GM13976 (cell line): Measurements from ENCODE around the gene SLC6A6.
"Not testable (repeated sequence)": the region's sequence is repeated elsewhere in the genome, so short reads cannot be mapped to it uniquely, and the experiment has no call there.

Experiments
- DNase-seq: peaks from one replicate; pipeline ENCODE4 v3.0.0; 2012; ENCODE audit warnings: low spot score
- CTCF ChIP-seq: IDR thresholded peaks from 2 replicates; pipeline ENCODE4 v1.5.1; 2012; ENCODE audit warnings: borderline replicate concordance, mild to moderate bottlenecking; ENCODE audit not compliant: insufficient read depth; ENCODE audit errors: extremely low read depth, missing control alignments, control extremely low read depth
- in situ Hi-C: fragments of 300-500 bp; cut with MboI; formaldehyde crosslinking; loops from one replicate; pipeline ENCODE4 v1.12.0; 2022; ENCODE audit warnings: low sequenced_read_pairs, mixed read lengths, inconsistent platforms; ENCODE audit not compliant: unreplicated experiment

The SLC6A6 gene

GRCh38 chr3:14404186-14404585 lies 1.8 kb downstream of the SLC6A6 start:
- in situ Hi-C loops: no loop called here
- DNase-seq: no peak
- TF ChIP-seq CTCF: no peak

GRCh38 chr3:14404631-14405359 lies 2.4 kb downstream of the SLC6A6 start:
- in situ Hi-C loops: no loop called here
- TF ChIP-seq CTCF: no peak
- DNase-seq: no peak

- in situ Hi-C loops: no loop called here
- no peak for DNase-seq
- no peak for TF ChIP-seq CTCF
These were observed 3.2 kb downstream of the SLC6A6 start for GRCh38 chr3:14405360-14406238.

GRCh38 chr3:14406336-14406735 lies 3.9 kb downstream of the SLC6A6 start:
- in situ Hi-C loops: no loop called here
- DNase-seq: no peak
- TF ChIP-seq CTCF: no peak

GRCh38 chr3:14406766-14407165 lies 4.4 kb downstream of the SLC6A6 start:
- DNase-seq: no peak
- in situ Hi-C loops: no loop called here
- TF ChIP-seq CTCF: no peak

GRCh38 chr3:14407203-14407602 lies 4.8 kb downstream of the SLC6A6 start:
- no peak for DNase-seq
- in situ Hi-C loops: no loop called here
- no peak for TF ChIP-seq CTCF

- DNase-seq, in situ Hi-C loops: not testable (repeated sequence)
These were observed 7.3 kb downstream of the SLC6A6 start for GRCh38 chr3:14409779-14410063.
